ES-I3 (cell line): ENCODE results near the gene GPX2.

Experiments
- H3K36me3 ChIP-seq: 2 replicates; pipeline ENCODE4 v1.6.1; 2013; ENCODE audit warnings: mild to moderate bottlenecking, low read length, control low read depth, moderate library complexity; ENCODE audit not compliant: insufficient read depth
- H3K4me1 ChIP-seq: 2 replicates; pipeline ENCODE4 v1.6.1; 2013; ENCODE audit warnings: mild to moderate bottlenecking, control low read depth, low read length; ENCODE audit not compliant: insufficient read depth
- H3K9ac ChIP-seq: 2 replicates; pipeline ENCODE4 v1.6.1; 2013; ENCODE audit warnings: low read depth, mild to moderate bottlenecking, low read length, moderate library complexity
- H3K9me3 ChIP-seq: 2 replicates; pipeline ENCODE4 v1.6.1; 2013; ENCODE audit warnings: mild to moderate bottlenecking, low read length, moderate library complexity; ENCODE audit not compliant: control insufficient read depth, insufficient read depth

GPX2 gene

DNA sequence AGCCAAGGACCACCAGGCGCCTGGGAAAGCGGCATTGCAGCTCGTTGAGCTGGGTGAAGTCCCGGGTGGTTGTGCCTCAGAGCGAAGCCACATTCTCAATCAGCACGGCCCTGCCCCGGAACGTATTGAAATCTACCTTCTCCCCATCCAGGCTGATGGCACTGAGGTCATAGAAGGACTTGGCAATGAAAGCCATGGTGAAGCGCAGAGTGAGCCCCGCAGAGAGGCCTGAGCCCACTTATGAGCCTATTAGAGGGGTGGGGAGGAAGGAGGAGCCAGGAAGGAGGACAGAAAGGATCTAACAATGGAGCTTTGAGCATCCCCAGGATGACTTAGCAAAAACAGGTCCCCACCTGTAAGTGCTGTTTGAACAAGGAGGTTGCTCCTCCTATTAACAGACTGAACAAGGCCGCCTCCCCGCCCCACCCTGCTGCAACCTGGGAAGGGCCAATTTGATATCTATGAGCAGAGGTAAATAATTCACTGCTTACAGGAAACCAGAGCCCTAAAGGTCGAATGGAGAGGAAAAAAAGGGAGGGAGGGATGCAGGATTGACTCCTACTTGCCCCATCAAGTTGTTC is at the start of gene GPX2:
GPX2 (minus strand) TSS at position 215 of the 581 bp plus-strand sequence; CDS start at position 196, 19 bp downstream.
- H3K9ac ChIP-seq = no peak within 1 kb of the TSS

DNA sequence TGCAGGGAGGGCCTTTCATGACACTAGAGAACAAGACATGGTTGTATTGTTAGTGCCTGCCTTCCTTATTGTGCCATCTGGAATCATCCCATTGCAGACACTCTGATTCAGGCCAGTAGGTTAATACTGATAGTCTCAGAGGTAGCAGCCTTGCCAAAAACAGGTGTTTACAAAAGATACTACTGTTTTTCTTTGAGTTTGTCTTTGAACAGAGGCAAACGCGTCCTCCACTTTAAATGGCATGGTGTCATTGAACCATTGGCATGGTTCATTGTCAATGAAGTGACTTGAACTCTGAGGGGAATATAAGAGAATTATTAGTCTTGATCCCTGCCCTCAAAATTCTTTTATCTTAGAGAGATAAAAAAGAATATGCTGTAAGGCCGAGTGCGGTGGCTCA is 48.4 kb upstream of the GPX2 start:
- no peaks in the 10 kb centered on the region for H3K36me3 ChIP-seq
- no peak overlapping the region for H3K9ac ChIP-seq
- H3K4me1 ChIP-seq = no peaks in the 10 kb centered on the region
- H3K9me3 ChIP-seq = no peaks in the 10 kb centered on the region

More for the DNA sequence above, at the start of gene GPX2:
- Histone ChIP-seq H3K36me3 (peaks cover 2% of the 10 kb centered on the region; the same call in 1 of the 2 replicates), H3K9me3 (no peaks in the 10 kb centered on the region), H3K4me1 (peaks cover 15% of the 10 kb centered on the region; the same call in 1 of the 2 replicates)

DNA sequence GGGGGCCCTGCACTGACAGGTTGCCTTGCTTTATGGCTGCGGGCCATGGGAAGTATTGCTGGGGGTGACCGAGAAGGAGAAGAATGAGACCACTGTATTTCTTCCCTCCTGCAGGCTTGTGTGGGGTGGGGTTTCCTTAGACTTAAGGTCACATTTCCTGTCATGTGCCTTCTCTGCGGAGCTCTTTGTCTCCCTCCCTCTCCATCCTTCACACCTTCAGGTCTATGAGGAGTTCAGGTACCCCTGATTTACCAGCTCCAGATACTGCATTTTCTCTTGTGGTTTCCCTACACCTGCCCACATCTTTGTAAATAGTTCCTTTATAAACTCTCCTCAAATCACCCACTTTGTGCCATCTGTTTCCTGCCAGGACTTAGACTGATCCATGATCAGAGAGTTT is 47.8 kb upstream of the GPX2 start:
- Histone ChIP-seq H3K36me3 (no peaks in the 10 kb centered on the region), H3K9ac (no peak overlapping the region), H3K9me3 (no peaks in the 10 kb centered on the region), H3K4me1 (no peaks in the 10 kb centered on the region)

DNA sequence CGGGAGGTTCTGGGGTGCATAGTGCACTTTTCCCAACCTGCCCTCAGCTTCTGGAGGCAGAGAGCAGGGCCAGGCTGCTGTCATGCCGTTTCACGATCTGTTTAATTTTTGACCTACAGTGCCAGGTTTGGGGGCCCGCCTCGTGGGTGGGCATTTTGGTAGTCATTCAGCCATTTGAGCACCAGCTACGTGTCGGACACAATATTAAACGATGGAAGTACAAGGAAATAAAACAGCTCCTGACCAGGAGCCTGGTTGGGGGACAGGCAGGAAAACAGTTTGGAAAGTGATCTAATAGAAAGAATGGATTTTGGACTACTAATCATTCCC is 44.9 kb upstream of the GPX2 start:
- peaks cover 3% of the 10 kb centered on the region; the same call in 1 of the 2 replicates for H3K4me1 ChIP-seq
- no peaks in the 10 kb centered on the region for H3K36me3 ChIP-seq
- H3K9me3 ChIP-seq = no peaks in the 10 kb centered on the region
- H3K9ac ChIP-seq = peak overlapping the region; percentile 85

DNA sequence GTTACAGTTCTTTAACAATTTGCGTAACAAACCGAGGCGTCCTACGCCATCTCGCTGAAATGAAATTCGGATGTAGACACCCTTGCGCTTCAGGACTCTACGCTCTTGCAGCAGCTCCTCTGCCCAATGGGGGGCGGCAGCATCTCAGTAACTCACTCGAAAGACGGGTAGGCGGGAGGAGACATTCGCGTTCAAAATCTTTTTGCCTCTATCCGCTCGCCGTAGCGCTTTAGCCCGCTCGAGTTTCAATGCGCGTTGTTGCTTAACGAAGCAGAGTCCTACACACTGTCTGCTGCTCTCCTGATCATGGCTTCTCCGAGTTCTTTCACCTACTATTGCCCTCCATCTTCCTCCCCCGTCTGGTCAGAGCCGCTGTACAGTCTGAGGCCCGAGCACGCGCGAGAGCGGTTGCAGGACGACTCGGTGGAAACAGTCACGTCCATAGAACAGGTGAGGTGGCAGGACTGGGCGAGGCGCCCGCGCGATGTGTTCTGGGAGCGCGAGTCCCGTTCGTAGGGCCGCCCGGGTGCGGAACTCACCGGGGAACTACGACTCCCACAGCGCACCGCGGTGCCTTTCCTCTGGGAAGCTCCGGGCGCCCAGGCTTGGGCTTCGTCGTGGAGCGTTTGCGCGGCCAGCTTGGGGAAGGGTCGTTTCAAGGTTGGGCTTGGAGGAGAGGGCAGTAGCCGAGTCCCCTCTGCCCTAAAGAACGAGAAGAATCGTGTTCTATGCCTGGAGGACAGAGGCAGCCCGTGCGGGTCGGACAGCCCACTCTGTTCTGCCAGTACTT is 44.3 kb upstream of the GPX2 start, which contains the start of gene FNTB:
FNTB (plus strand) TSS at position 248 of the 790 bp plus-strand sequence; CDS start at position 307, 59 bp downstream.
- Histone ChIP-seq H3K36me3 (no peaks in the 10 kb centered on the region), H3K9ac (peak within 1 kb of the TSS; percentile 85), H3K4me1 (peaks cover 3% of the 10 kb centered on the region; the same call in 1 of the 2 replicates), H3K9me3 (no peaks in the 10 kb centered on the region)

DNA sequence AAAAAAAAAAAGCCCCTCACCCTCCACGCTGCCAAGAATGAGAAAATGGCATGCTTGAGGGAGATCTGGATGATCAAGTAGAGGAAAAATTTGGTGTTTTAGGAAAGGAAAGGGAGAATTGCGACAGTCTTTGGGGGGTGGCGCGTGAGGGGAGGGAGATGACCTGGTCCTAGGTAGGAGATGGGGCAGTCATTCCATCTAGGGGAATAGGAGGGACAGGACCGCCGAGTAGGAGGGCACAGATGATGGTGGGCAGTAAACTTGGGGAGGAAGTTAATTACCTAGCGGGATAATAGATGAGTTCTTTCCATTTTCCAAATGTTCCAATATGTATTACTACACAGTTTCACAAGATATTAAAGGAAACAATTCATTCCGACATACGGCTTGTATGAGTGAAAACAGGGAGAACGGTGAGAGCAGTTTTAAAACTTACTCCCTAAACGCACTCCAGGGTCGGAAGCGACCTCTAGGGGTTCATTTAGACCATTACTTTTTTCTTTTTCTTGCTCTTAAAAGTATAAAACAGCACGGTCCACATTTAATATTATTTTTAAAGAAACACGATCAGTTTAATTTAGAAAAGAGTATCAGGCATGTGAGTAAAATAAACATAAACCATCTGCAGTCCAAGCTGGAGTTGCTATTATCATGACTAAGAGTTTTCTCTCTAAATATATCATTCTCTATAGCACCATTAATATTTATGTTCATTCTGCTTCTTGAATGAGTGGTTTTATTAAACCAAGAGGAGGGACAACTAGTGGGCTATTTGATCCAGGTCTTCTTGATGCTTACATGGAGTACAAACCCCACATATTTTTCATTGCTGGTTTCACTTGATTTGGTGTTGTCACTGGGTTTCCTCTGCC is 41.1 kb upstream of the GPX2 start:
- Histone ChIP-seq H3K9me3 (no peaks in the 10 kb centered on the region), H3K4me1 (peaks cover 8% of the 10 kb centered on the region), H3K9ac (peak overlapping the region; percentile 53), H3K36me3 (no peaks in the 10 kb centered on the region)

DNA sequence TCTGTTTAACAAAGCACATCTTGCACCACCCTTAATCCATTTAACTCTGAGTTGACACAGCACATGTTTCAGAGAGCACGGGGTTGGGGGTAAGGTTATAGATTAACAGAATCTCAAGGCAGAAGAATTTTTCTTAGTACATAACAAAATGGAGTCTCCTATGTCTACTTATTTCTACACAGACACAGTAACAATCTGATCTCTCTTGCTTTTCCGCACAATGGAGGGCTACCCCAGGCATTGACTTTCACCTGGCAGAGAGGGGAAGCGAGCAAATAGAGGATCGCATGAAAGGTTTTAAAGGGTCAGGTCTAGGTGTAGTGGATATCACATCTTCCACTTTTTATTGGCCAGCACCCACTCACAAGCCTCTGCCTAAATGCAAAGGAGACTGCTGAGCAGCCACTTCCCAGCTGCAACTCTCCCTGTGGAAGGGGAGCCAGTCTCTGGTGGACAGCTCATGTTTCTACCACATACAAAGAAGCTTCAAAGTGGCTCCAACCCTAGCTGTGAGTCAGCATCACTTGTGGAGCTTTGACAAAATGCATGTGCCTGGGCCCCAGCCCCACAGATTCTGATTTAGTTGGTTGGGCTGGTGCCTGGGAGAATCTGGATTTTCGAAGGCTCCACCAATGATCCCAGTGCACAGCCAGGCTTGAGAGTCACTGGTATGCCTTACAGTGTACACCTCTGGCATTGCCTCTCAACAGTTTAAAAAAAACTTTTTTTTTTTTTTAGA is 37.0 kb upstream of the GPX2 start:
- H3K9ac ChIP-seq = no peak overlapping the region
- peaks cover 24% of the 10 kb centered on the region for H3K4me1 ChIP-seq
- no peaks in the 10 kb centered on the region for H3K9me3 ChIP-seq
- no peaks in the 10 kb centered on the region for H3K36me3 ChIP-seq

DNA sequence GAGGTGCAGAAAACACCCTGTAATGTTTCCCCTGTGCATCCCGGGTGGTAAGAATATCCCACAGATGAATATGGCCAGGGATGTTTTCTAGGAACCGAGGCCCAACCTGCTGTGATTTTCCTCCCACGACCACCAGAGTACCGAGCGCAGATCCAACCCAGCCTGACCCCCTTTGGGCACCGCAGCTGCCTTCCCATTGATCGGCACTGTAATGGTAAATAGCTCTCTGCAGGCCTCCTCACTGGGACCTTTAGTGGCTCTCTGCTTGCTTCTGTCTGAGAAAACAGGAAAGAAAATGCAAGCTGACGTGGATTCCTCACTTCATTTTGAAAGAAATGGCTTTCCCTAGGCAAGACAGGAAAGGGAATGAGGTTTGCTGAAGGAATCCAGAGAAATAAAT is 32.0 kb upstream of the GPX2 start:
- H3K9me3 ChIP-seq = no peaks in the 10 kb centered on the region
- H3K4me1 ChIP-seq = peaks cover 29% of the 10 kb centered on the region
- H3K36me3 ChIP-seq = no peaks in the 10 kb centered on the region
- no peak overlapping the region for H3K9ac ChIP-seq

DNA sequence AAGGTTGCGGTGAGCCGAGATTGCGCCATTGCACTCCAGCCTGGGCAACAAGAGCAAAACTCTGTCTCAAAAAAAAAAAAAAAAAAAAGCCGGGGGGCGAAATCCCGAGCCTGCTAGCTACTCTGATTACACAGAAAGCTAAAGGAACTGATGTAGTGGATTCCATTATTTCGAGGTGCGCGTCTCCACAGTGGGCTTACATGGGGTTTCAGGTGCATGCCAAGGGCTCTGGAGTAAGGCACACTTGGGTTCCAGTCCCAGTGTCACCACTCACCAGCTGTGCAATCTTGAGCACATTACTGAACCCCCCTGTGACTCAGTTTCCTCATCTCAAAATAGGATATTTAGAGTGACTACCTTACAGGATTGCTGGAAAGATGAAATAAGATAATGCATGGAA is 31.3 kb upstream of the GPX2 start:
- H3K9me3 ChIP-seq = no peaks in the 10 kb centered on the region
- H3K4me1 ChIP-seq = peaks cover 30% of the 10 kb centered on the region
- H3K36me3 ChIP-seq = no peaks in the 10 kb centered on the region
- no peak overlapping the region for H3K9ac ChIP-seq

DNA sequence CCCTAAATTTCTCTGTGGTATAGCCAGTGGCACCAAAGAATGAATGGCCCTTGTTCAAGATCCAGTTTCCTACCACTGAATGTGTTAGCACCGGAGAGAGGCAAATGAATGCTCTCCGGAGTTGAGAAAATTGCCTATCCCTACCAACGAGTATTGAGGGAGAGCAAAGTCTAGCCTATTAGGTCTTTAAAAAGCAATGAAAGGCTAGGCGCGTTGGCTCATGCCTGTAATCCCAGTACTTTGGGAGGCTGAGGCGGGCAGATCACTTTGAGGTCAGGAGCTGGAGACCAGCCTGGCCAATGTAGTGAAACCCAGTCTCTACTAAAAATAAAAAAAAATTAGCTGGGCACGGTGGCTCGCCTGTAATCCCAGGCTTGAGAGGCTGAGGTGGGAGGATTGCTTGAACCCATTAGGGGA is 30.5 kb upstream of the GPX2 start:
- no peaks in the 10 kb centered on the region for H3K9me3 ChIP-seq
- peaks cover 32% of the 10 kb centered on the region for H3K4me1 ChIP-seq
- H3K9ac ChIP-seq = peak overlapping the region; percentile 75
- H3K36me3 ChIP-seq = no peaks in the 10 kb centered on the region

DNA sequence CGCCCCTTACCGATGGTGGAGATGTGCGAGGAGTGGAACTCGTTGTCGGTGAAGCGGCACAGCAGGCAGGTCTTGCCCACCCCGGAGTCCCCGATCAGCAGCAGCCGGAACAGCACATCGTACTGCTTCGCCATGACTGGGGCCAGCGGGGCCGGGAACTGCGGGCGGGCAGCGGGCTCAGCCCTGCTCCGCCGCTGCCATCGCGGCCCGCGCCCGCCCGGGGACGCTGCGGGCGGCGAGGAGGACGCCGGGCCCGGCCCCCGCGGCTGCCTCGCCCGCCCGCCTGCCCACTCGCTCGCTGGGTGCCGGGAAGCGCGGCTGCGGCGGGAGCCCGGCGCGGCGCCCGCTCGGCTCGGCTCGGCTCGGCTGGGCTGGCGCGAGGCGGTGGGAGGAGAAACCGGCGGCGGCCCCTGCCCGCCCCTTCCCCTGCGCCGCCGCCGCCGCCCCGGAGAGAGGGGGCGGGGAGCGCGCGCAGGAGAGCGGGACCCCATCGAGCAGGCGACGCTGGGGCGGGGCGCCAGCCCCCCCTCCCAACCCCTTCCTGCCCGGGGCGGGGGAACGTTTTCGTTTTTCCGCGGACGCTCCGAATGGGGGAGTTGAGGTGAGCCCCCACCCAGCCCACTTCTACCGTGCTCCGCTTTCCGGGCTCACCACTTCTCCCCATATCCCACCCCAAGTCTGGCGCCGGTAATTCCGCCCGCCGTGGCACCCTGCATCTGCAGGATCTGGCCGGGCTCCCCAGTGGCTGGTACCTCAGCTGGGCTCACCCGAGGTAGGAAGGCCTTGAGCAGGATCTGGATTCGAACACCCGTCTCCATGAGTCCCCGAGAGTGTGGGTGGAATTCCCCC is 29.6 kb upstream of the GPX2 start, which contains the start of gene RAB15:
RAB15 (minus strand) TSS at position 394 of the 849 bp plus-strand sequence; CDS start at position 134, 260 bp downstream.
- H3K9me3 ChIP-seq = no peaks in the 10 kb centered on the region
- H3K36me3 ChIP-seq = no peaks in the 10 kb centered on the region
- peaks cover 31% of the 10 kb centered on the region for H3K4me1 ChIP-seq
- peak within 1 kb of the TSS; percentile 75 for H3K9ac ChIP-seq

DNA sequence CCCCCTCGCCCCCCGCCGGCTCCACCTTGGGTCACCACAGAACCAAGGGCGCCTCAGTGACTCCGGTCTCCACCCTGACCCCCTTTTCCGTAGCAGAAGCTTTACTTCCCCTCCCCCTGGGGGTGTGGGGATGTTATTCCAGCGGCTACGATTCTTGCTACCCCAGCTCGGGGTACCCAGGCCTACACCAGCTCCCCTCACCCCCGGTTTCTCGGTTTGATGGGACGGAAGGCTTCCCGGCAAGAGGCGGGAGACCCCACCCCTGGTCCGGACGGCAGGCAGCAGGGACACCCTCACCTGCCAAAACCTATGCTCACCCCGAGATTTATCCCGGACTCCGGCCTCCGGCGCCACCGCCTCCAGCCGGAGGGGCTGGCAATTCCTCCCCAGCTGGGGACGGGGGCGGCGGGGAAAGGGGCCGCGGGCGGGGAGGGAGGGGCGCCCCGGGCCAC is 29.0 kb upstream of the GPX2 start:
- peaks cover 26% of the 10 kb centered on the region for H3K4me1 ChIP-seq
- no peaks in the 10 kb centered on the region for H3K36me3 ChIP-seq
- H3K9ac ChIP-seq = peak overlapping the region; percentile 75; the same call in 1 of the 2 replicates
- H3K9me3 ChIP-seq = no peaks in the 10 kb centered on the region
